Right lobe of liver (tissue), 6 donors: ENCODE measurements around the gene WASF1. TPM values are rescaled to one million over a fixed set of nuclear protein-coding genes. Genes with fewer than 3 reads are reported as not detected.

Experiments
- ATAC-seq, 4 donors: fragments of 200-7000 bp; cut with Tn5 transposase; one replicate each; pipeline ENCODE4 v1.9.1; 2020; ENCODE audit warnings: mild to moderate bottlenecking in 4 of 4, moderate library complexity in 4 of 4
- DNase-seq, 3 donors: peaks; one replicate each; pipeline ENCODE4 v3.0.0-alpha.2; 2020
- H3K27ac ChIP-seq, 3 donors: fragments of 200-600 bp; one replicate each; pipeline ENCODE4 v1.8.0; 2022
- H3K27me3 ChIP-seq, 2 donors: fragments of 200-600 bp; one replicate each; pipeline ENCODE4 v1.8.0; 2022
- H3K36me3 ChIP-seq, 4 donors: fragments of 200-600 bp; sonication (generic) in 1 of 4; one replicate each; pipeline versions ENCODE4 v1.5.1 to v1.8.0; 2017 to 2022; ENCODE audit warnings: control low read depth in 1 of 4
- H3K4me1 ChIP-seq, 4 donors: fragments of 200-600 bp; sonication (generic) in 1 of 4; one replicate each; pipeline versions ENCODE4 v1.5.1 to v1.8.0; 2017 to 2022; ENCODE audit warnings: control low read depth in 1 of 4
- H3K4me3 ChIP-seq, 3 donors: fragments of 200-600 bp; one replicate each; pipeline ENCODE4 v1.8.0; 2022
- H3K9me3 ChIP-seq, 4 donors: fragments of 200-600 bp; sonication (generic) in 1 of 4; one replicate each; pipeline versions ENCODE4 v1.5.1 to v1.8.0; 2017 to 2022; ENCODE audit warnings: control low read depth in 1 of 4
- CTCF ChIP-seq, 4 donors: fragments of 200-600 bp in 3 of 4; fragments of 450-650 bp in 1 of 4; IDR thresholded peaks; one replicate each; pipeline versions ENCODE4 v1.5.1 to v1.8.0; 2016 to 2022; ENCODE audit warnings: antibody characterized with exemption in 4 of 4, mild to moderate bottlenecking in 2 of 4
- POLR2A ChIP-seq: fragments of 450-650 bp; IDR thresholded peaks from one replicate; pipeline ENCODE4 v1.6.1; 2017; ENCODE audit warnings: antibody characterized with exemption, mild to moderate bottlenecking
- whole genome bisulfite sequencing: methylation state at CpG from one replicate; pipeline ENCODE4 v1.1.6; 2018; ENCODE audit warnings: low coverage, low lambda C conversion rate; ENCODE audit not compliant: insufficient coverage; ENCODE audit errors: missing lambda C conversion rate; 5-methylcytosine and 5-hydroxymethylcytosine counted together
- intact Hi-C, 2 donors: fragments of 100-400 bp; cut with DNase I; formaldehyde crosslinking; loops; one replicate each; pipeline versions ENCODE4 v1.11.2 to v1.14.1; 2022
- long read RNA-seq: library from polyadenylated mRNA; unstranded; transcript quantifications from one replicate; pipeline ENCODE4 v2.0.0, GENCODE V29; 2019
- total RNA-seq, 6 experiments: library from RNA; depleted of rRNA in 2 of 6; stranded (reverse); fragments of >200 nt in 2 of 6; fragmentation: NEBNext Ultra II Directional in 3 of 6; extraction: Animal tissue kit (Norgen Biotek cat#: 25700) in 3 of 6; gene quantifications; one replicate each; pipeline versions ENCODE4 v1.1.0 to v1.2.4, GENCODE V29; 2016 to 2023
- donor health status: DM: no; HTN: yes; CAD: no.
- donor health status: DM: no; HTN: no; CAD: no.
- donor health status: DM: no; HTN: no; CAD: no.
- donor health status: DM: no; HTN: yes; CAD: no.
- donor health status: DM: no; HTN: yes; CAD: no.

The WASF1 gene
- total RNA-seq = 1 to 10 TPM; 3.6 to 6.6 (median 4.8) TPM
- long read RNA-seq = 0 reads

DNA sequence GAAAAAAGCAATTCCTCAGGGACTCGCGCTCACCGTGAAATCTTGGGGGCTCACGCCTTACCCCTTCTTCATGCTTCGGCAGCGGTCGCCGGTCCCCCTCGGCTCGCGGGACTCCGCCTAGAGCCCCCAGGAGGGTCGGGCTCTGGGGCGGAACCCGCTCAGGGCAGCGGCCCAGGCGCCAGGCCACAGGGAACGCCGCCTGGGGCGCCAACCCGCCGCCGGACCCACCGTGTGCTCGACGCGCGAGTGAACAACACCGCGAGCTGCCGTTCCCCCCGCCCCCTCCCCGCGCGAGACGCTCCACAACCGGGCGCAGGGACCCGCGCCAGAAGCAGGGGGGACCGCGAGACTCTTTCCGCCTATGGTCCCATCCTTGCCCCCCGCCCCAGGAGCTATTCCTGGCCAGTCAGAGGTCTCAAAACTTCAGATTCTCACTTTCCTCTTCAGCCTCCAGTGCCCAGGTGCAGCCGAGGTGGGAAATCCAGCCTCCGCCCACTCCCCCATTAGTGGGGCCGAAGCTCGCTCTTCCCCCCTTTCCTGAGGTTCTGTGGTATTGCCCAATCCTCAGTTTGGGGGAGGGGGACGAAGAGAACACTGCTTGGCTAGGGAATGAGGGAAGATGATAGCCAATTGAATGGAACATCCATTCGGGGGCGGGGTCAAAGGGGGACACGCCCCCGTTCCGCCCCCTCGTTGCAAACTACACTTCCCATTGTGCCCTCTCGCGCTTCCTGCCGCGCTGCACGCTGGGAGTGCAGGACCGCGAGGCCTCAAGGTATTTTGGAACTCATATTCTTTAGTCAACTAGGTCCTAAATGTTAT lies at the start of gene WASF1:
TSS of gene WASF1 (minus strand) at position 265 of the 822 bp plus-strand sequence. CDS start 52,069 bp downstream, outside the sequence.
- peak; percentile 95 to 97 (median 96) for ATAC-seq
- intact Hi-C loops = loop anchor here in 1 of 2 donors (10.0 kb wide), 1 partner anchor 215 kb away; no protein-coding TSS in a partner anchor
- Histone ChIP-seq H3K9me3 (no peaks in the 10 kb centered on the region), H3K4me3 (peak within 1 kb of the TSS; percentile 75 to 86 (median 78)), H3K36me3 (no peaks in the 10 kb centered on the region), H3K27me3 (no peaks in the 10 kb centered on the region), H3K27ac (peak within 1 kb of the TSS; percentile 66 to 82 (median 76)), H3K4me1 (peaks cover 0 to 39% (median 11%) of the 10 kb centered on the region in 4 donors)
- DNase-seq = peak; percentile 93 to 96 (median 96)
- TF ChIP-seq CTCF (IDR thresholded peaks at IDR 0.05) (no peak), POLR2A (peak; percentile 44)
- WGBS = under 1% methylated on average over 38 of the region's 62 CpGs

- no peaks in the 10 kb centered on the region for H3K27me3 ChIP-seq
- WGBS = 70% methylated on average over 1 of the region's 1 CpG
- intact Hi-C loops = no loop called here
- H3K4me3 ChIP-seq = no peak overlapping the region
- ATAC-seq (no peak), DNase-seq (no peak)
- no peak overlapping the region for H3K27ac ChIP-seq
- TF ChIP-seq CTCF (IDR thresholded peaks at IDR 0.05) (no peak), POLR2A (no peak)
- H3K9me3 ChIP-seq = no peaks in the 10 kb centered on the region
- peaks cover 0 to 3% (median 0%) of the 10 kb centered on the region in 4 donors for H3K4me1 ChIP-seq
- peaks cover 0 to 25% (median 6%) of the 10 kb centered on the region in 4 donors for H3K36me3 ChIP-seq
Observed at GRCh38 chr6:110226261-110226660, 46.8 kb upstream of the WASF1 start.

DNA sequence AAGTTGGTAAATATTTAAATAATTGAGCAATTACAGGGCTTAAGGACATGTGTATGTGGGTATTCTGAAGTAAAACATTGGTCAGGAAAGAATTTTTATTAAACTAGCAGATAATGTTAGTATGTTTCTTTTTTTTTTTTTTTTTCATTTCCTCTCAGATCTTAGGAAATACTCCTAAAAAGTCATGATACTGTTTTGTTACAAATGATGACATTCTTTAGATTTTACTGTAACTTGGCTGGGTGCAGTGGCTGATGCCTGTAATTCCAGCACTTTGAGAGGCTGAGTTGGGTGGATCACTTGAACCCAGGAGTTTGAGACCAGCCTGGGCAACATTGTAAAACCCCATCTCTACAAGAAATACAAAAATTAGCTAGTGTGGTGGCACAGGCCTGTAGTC lies 42.3 kb upstream of the WASF1 start:
- Histone ChIP-seq H3K27ac (no peak overlapping the region), H3K4me1 (peaks cover 0 to 3% (median 0%) of the 10 kb centered on the region in 4 donors), H3K4me3 (no peak overlapping the region), H3K36me3 (peaks cover 0 to 32% (median 6%) of the 10 kb centered on the region in 4 donors), H3K9me3 (no peaks in the 10 kb centered on the region), H3K27me3 (no peaks in the 10 kb centered on the region)
- intact Hi-C loops = no loop called here
- ATAC-seq (no peak), DNase-seq (no peak)
- no peak for TF ChIP-seq POLR2A
- no peak for TF ChIP-seq CTCF (IDR thresholded peaks at IDR 0.05)

DNA sequence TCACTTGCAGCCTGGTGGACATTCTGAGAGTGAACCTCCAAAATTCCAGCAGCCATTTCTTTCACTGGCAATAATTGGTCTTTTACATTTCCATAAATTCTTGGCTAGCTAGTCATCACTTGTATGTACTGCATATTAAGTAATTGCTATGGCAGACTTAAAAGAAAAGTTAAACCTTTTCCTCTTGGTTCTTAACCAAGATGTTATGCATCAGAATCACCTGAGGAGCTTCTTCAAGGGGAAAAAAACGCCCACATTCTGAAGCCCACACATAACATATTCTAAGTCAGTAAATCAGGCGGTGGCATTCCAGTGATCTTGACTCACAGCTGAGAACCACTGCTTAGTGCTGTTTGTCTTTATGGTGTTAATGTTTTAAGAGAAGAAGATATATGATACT lies 37.8 kb upstream of the WASF1 start:
- no peaks in the 10 kb centered on the region for H3K9me3 ChIP-seq
- H3K4me3 ChIP-seq = no peak overlapping the region
- no peak for ATAC-seq
- peaks cover 0 to 3% (median 0%) of the 10 kb centered on the region in 4 donors for H3K4me1 ChIP-seq
- no peak for TF ChIP-seq CTCF (IDR thresholded peaks at IDR 0.05)
- no peak for TF ChIP-seq POLR2A
- peaks cover 0 to 74% (median 20%) of the 10 kb centered on the region in 4 donors for H3K36me3 ChIP-seq
- no peak for DNase-seq
- H3K27me3 ChIP-seq = no peaks in the 10 kb centered on the region
- 92% methylated on average over 2 of the region's 2 CpGs for WGBS
- intact Hi-C loops = no loop called here
- no peak overlapping the region for H3K27ac ChIP-seq
